Measurements from ENCODE around the gene TCF7. TPM values are rescaled to one million over a fixed set of nuclear protein-coding genes. Genes with fewer than 3 reads are reported as not detected.

TCF7 gene
- total RNA-seq, 1 donor from 2014 or later: 3.6 TPM

- no peaks in the 10 kb centered on the region for H3K36me3 ChIP-seq (ENCODE audit: control insufficient read depth, insufficient read depth, low read length)
- no peak for DNase-seq (ENCODE audit: low read depth)
- TF ChIP-seq CTCF (IDR thresholded peaks at IDR 0.05; ENCODE audit: insufficient read depth, low read length, poor library complexity, severe bottlenecking): no peak
These were observed 10.0 kb downstream of the TCF7 start for GRCh38 chr5:134124289-134125038.

GRCh38 chr5:134125039-134126015, 10.8 kb downstream of the TCF7 start:
- Histone ChIP-seq H3K36me3 (ENCODE audit: control insufficient read depth, insufficient read depth, low read length) (no peaks in the 10 kb centered on the region), H3K4me3 (ENCODE audit: low read depth, low read length) (no peak overlapping the region), H3K27me3 (ENCODE audit: control insufficient read depth, insufficient read depth, low read length) (no peaks in the 10 kb centered on the region)
- DNase-seq (ENCODE audit: low read depth): no peak
- no peak for TF ChIP-seq CTCF (IDR thresholded peaks at IDR 0.05; ENCODE audit: insufficient read depth, low read length, poor library complexity, severe bottlenecking)

More at GRCh38 chr5:134124289-134125038, 10.0 kb downstream of the TCF7 start:
- H3K27me3 ChIP-seq (ENCODE audit: control insufficient read depth, insufficient read depth, low read length): no peaks in the 10 kb centered on the region
- H3K4me3 ChIP-seq (ENCODE audit: low read depth, low read length): no peak overlapping the region

GRCh38 chr5:134127376-134127861, 12.9 kb downstream of the TCF7 start:
- no peak for TF ChIP-seq CTCF (IDR thresholded peaks at IDR 0.05; ENCODE audit: insufficient read depth, low read length, poor library complexity, severe bottlenecking)
- Histone ChIP-seq H3K27me3 (ENCODE audit: control insufficient read depth, insufficient read depth, low read length) (no peaks in the 10 kb centered on the region), H3K36me3 (ENCODE audit: control insufficient read depth, insufficient read depth, low read length) (no peaks in the 10 kb centered on the region), H3K4me3 (ENCODE audit: low read depth, low read length) (no peak overlapping the region)
- DNase-seq (ENCODE audit: low read depth): no peak

GRCh38 chr5:134127988-134128647, 13.6 kb downstream of the TCF7 start:
- Histone ChIP-seq H3K27me3 (ENCODE audit: control insufficient read depth, insufficient read depth, low read length) (no peaks in the 10 kb centered on the region), H3K36me3 (ENCODE audit: control insufficient read depth, insufficient read depth, low read length) (no peaks in the 10 kb centered on the region), H3K4me3 (ENCODE audit: low read depth, low read length) (no peak overlapping the region)
- no peak for DNase-seq (ENCODE audit: low read depth)
- no peak for TF ChIP-seq CTCF (IDR thresholded peaks at IDR 0.05; ENCODE audit: insufficient read depth, low read length, poor library complexity, severe bottlenecking)

GRCh38 chr5:134128648-134128995, 14.1 kb downstream of the TCF7 start:
- no peak for TF ChIP-seq CTCF (IDR thresholded peaks at IDR 0.05; ENCODE audit: insufficient read depth, low read length, poor library complexity, severe bottlenecking)
- H3K36me3 ChIP-seq (ENCODE audit: control insufficient read depth, insufficient read depth, low read length): no peaks in the 10 kb centered on the region
- H3K27me3 ChIP-seq (ENCODE audit: control insufficient read depth, insufficient read depth, low read length): no peaks in the 10 kb centered on the region
- DNase-seq (ENCODE audit: low read depth): no peak
- no peak overlapping the region for H3K4me3 ChIP-seq (ENCODE audit: low read depth, low read length)
